PC-3 (cell line): ENCODE measurements around the gene REC114.

Source experiments
- CTCF ChIP-seq: fragments of 300-600 bp; sonication (generic); conservative IDR thresholded peaks from 2 replicates; pipeline ENCODE4 v1.5.1; 2017; ENCODE audit warnings: antibody characterized with exemption, low read depth, mild to moderate bottlenecking, low read length
- EZH2 ChIP-seq: fragments of 300-600 bp; sonication (generic); IDR thresholded peaks from one replicate; pipeline ENCODE4 v1.6.1; 2017; ENCODE audit warnings: antibody characterized with exemption, mild to moderate bottlenecking, low read length; ENCODE audit not compliant: unreplicated experiment
- EZH2phosphoT487 ChIP-seq: fragments of 300-600 bp; sonication (generic); IDR thresholded peaks from 2 replicates; pipeline ENCODE4 v1.6.1; 2018; ENCODE audit warnings: mild to moderate bottlenecking, antibody characterized with exemption, low read length, borderline replicate concordance

DNA sequence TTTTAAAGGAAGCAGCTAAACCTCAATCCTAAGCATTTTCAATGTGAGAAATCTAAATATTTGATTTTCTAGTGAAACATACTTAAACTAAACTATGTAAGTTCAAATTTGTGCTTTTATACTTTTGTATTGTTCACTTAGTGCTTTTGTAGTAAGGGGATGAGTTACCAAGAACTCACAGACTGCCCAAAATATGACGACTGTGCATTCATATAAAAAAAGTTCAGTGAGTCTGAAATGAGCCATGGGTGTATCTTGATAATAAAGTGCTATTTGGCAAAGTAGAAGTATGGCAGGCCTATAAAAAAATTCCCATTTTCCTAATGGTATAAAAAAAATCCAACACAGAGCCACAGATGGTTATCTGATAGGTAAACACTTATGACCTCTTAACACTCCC is 124.1 kb downstream of the REC114 start:
- TF ChIP-seq CTCF = no peak
- no peak for TF ChIP-seq EZH2phosphoT487
- TF ChIP-seq EZH2 = no peak
